ENCODE measurements around the gene HEATR5A. TPM values are rescaled to one million over a fixed set of nuclear protein-coding genes. Genes with fewer than 3 reads are reported as not detected.
"Not testable (repeated sequence)": the region's sequence is repeated elsewhere in the genome, so short reads cannot be mapped to it uniquely, and the experiment has no call there.

HEATR5A gene
- total and polyA plus RNA-seq, 12 donors: 17.0 to 65.0 (median 46.2) TPM

- H3K4me1 ChIP-seq: no peaks in the 10 kb centered on the region
- H3K27me3 ChIP-seq: no peaks in the 10 kb centered on the region
- no peak for ATAC-seq
- intact Hi-C loops (cut with DNase I): no loop called here
- no peak for DNase-seq
- H3K9me3 ChIP-seq: no peaks in the 10 kb centered on the region
- no peak overlapping the region for H3K4me3 ChIP-seq
- TF ChIP-seq CTCF (IDR thresholded peaks at IDR 0.05): no peak
- WGBS, 2 donors: 88% methylated on average over 1 of the region's 1 CpG
- H3K36me3 ChIP-seq: no peaks in the 10 kb centered on the region
- H3K27ac ChIP-seq: no peak overlapping the region
Observed at GRCh38 chr14:31252865-31253264, 167.5 kb downstream of the HEATR5A start.

DNA sequence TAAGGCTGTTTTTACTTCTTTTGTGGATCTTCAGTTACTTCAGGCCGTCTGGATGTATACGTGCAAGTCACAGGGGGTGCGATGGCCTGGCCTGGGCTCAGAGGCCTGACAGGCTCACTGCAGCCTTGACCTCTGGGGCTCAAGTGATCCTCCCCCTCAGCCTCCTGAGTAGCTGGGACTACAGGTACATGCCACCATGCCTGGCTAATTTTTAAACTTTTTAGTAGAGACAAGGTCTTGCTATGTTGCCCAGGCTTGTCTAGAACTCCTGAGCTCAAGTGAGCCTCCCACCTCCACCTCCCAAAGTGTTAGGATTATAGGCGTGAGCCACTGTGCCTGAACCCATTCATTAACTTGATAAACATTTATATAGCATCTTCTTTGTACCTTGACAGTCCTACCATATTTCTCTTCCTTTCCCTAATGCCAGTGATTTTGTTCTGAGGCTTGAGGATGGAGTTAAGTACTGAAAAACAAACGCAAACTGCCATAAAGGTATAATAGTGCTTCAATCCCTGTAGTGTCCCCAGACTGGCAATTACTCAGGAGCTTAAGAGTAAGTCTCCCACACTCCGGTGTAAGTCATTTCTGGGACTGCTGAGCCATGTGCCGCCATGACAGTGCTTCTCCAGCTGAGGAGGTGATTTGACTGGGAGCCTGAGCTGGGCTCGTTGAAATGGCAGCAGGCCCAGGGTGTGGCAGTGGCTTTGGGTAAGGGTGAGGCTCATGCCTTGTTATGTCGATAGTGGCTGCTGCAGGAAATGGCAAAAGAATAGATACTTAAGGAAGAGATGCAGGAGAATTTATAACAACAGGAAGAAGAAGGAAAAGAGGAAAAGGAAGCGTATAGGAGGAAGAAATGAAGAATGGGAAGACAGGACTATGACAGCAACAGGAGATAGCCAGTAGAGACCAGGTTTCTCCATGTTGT lies 169.1 kb downstream of the HEATR5A start:
- Histone ChIP-seq H3K9me3 (no peaks in the 10 kb centered on the region), H3K27ac (no peak overlapping the region), H3K4me3 (no peak overlapping the region), H3K36me3 (no peaks in the 10 kb centered on the region), H3K4me1 (no peaks in the 10 kb centered on the region), H3K27me3 (no peaks in the 10 kb centered on the region)
- no peak for ATAC-seq
- intact Hi-C loops (cut with DNase I): no loop called here
- TF ChIP-seq CTCF (IDR thresholded peaks at IDR 0.05): no peak
- DNase-seq: no peak
- WGBS, 2 donors: 76 to 80% methylated on average over 10 of the region's 10 CpGs

DNA sequence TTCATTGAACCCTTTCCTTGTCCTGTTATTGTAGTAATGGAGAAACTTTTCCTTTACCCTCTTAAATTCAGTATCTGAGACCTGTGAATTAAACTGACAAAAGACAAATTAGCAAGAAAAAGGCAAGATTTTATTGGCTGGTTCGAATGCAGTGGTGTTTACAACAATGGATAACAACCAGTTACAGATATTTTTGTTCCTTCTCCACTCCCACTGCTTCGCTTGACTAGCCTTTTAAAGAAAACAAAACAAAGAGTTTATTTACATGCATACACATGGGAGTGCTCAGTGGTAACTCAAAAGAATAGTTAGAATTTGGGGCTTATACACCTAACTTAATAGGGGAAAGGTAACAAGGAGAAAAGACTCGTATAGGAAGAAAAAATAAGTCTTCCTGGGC lies 175.7 kb downstream of the HEATR5A start:
- DNase-seq: no peak
- no peaks in the 10 kb centered on the region for H3K27me3 ChIP-seq
- no peaks in the 10 kb centered on the region for H3K36me3 ChIP-seq
- H3K4me1 ChIP-seq: peaks cover 0 to 17% (median 12%) of the 10 kb centered on the region in 9 donors
- no peak overlapping the region for H3K27ac ChIP-seq
- WGBS, 2 donors: 80 to 82% methylated on average over 3 of the region's 3 CpGs
- TF ChIP-seq CTCF (IDR thresholded peaks at IDR 0.05): no peak
- no peak overlapping the region for H3K4me3 ChIP-seq
- ATAC-seq: no peak
- intact Hi-C loops (cut with DNase I): no loop called here
- H3K9me3 ChIP-seq: no peaks in the 10 kb centered on the region

DNA sequence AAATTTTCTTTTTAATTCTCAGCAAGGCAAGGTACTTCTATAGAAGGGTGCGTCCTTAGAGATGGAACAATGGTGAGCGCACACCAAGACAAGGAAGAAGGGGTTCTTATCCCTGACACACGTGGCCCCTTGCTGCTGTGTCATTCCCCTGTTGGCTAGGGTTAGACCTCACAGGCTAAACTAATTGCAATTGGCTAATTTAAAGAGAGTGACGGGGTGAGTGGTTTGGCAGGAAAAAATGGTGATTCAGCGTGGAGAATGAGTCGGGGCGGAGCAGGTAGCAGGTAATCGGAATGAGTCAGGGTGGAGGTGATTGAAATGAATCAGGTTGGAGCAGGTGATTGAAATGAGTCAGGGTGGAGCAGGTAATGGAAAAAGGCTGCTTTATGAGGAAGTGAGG lies 176.5 kb downstream of the HEATR5A start:
- TF ChIP-seq CTCF (IDR thresholded peaks at IDR 0.05): no peak
- H3K36me3 ChIP-seq: no peaks in the 10 kb centered on the region
- H3K9me3 ChIP-seq: no peaks in the 10 kb centered on the region
- H3K4me3 ChIP-seq: no peak overlapping the region
- intact Hi-C loops (cut with DNase I): no loop called here
- H3K27ac ChIP-seq: no peak overlapping the region
- DNase-seq: no peak
- H3K27me3 ChIP-seq: no peaks in the 10 kb centered on the region
- peaks cover 0 to 17% (median 12%) of the 10 kb centered on the region in 9 donors for H3K4me1 ChIP-seq
- 89 to 93% methylated on average over 8 of the region's 8 CpGs for WGBS, 2 donors
- ATAC-seq: no peak

DNA sequence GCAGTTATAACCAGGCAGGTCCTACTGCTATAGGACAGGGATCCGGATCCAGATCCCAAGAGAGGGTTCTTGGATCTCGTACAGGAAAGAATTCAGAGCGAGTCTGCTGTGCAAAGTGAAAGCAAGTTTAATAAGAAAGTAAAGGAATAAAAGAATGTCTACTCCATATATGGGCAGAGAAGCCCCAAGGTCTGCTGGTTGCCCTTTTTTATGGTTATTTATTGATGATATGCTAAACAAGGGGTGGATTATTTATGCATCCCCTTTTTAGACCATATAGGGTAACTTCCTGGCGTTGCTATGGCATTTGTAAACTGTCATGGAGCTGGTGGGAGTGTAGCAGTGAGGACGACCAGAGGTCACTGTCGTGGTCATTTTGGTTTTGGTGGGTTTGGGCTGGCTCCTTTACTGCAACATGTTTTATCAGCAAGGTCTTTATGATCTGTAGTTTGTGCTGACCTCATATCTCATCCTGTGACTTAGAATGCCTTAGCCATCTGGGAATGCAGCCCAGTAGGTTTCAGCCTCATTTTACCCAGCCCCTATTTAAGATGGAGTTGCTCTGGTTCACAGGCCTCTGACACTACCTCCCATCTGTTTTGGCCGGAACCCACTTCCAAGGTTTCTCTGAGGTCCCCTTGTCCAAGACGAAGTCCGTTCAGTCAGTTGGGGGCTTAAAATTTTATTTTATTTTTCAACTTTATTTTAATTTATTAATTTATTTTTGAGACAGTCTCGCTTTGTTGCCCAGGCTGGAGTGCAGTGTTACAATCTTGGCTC lies 178.0 kb downstream of the HEATR5A start:
- WGBS, 2 donors: 76 to 77% methylated on average over 10 of the region's 10 CpGs
- H3K36me3 ChIP-seq; intact Hi-C loops (cut with DNase I); DNase-seq; H3K9me3 ChIP-seq; H3K27me3 ChIP-seq: not testable (repeated sequence)
- Histone ChIP-seq H3K27ac (peak overlapping the region in 2 of 10 donors; percentile 23 to 31), H3K4me3 (peak overlapping the region in 5 of 10 donors; percentile 17 to 34 (median 22)), H3K4me1 (peaks cover 0 to 17% (median 12%) of the 10 kb centered on the region in 9 donors)
- ATAC-seq: peak in 1 of 8 donors; percentile 30

All from heart right ventricle (tissue), 16 donors.